Stimulated activated CD8-positive, alpha-beta memory T cell treated with anti-CD3 and anti-CD28 coated beads, Interleukin-15, amount 100 ng/mL, for 1 hour (primary cell): ENCODE data around the gene USP53.
"Not testable (repeated sequence)": the region's sequence is repeated elsewhere in the genome, so short reads cannot be mapped to it uniquely, and the experiment has no call there.

Source experiments
- DNase-seq: peaks from one replicate; pipeline ENCODE4 v3.0.0-alpha.2; 2020; ENCODE audit warnings: low read depth

USP53 gene

DNA sequence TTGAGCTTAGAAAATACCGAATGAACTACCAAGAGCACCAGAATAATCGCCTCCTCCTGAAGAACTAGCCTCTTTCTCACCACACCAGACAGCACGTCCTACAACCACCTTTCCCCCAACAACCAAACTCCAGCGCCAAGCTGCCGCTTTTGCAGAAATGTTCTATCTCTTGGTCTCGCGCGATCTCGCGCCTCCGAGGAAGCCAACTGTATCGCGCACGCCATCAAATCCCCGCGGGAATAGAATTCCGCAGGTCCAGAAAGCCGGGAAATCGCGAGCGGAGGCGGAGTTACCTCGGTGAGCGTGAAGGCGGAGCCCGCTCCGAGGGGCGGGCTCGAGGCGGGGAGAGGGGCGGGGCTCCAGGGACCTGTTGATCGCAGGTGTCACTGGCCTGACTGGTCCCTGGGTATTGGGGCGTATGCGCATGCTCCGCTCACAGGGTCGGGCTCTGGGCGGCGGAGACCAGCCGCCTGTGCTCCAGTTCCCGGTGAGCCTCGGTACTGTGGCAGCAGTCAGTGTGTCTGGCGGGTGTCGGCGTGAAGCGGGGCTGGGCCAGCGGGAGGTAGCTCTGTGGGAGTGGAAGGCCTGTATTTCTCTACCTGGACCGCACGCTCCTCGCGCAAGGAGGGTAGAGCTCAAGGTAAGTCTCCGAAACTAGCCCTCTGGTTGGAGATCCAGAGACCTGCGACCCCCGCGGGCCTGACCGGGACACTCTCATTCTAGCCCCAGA is at the start of gene USP53:
Gene USP53 (plus strand): TSS at position 480 of the 730 bp plus-strand sequence. CDS start 27,047 bp downstream, outside the sequence.
- peak; percentile 96 for DNase-seq

DNA sequence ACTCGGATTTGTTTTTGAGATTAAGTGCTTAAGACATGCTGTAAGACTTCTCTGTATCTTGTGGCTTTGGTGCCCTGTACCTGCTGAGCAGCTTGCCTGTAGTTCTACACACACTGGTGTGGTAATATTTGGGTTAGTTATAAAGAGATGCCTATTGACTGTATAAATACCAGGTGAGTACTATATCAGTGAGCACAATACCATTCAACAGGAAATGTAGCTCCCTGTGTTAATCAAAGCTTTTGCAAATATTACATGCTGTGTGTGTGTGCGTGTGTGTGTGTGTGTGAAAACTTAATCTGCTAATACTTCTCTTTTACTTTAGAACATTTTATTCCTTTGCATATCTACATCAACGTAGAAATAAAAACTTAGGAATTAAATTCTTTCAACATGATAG is 46.7 kb upstream of the USP53 start:
- no peak for DNase-seq

GRCh38 chr4:119170195-119170594 is 42.3 kb upstream of the USP53 start:
- no peak for DNase-seq

- no peak for DNase-seq
Observed at GRCh38 chr4:119172223-119172622, 40.3 kb upstream of the USP53 start.

DNA sequence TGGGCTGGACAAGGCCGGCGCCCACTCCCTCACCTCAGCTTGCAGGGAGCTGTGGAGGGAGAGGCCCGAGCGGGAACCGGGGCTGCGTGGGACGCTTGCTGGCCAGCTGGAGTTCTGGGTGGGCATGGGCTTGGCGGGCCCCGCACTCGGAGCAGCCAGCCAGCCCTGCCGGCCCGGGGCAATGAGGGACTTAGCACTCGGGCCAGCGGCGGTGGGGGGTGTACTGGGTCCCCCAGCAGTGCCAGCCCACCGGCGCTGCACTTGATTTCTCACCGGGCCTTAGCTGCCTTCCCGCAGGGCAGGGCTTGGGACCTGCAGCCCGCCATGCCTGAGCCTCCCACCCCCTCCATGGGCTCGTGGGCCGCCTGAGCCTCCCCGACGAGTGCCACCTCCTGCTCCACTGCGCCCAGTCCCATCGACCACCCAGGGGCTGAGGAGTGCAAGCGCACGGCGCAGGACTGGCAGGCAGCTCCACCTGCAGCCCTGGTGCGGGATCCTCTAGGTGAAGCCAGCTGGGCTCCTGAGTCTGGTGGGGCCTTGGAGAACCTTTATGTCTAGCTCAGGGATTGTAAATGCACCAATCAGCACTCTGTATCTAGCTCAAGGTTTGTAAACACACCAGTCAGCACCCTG is 38.7 kb upstream of the USP53 start:
- DNase-seq, result not testable (repeated sequence)

GRCh38 chr4:119179011-119179410 is 33.5 kb upstream of the USP53 start:
- DNase-seq, result no peak

GRCh38 chr4:119184128-119184527 is 28.4 kb upstream of the USP53 start:
- no peak for DNase-seq

GRCh38 chr4:119189638-119190037 is 22.9 kb upstream of the USP53 start:
- DNase-seq, result no peak

DNA sequence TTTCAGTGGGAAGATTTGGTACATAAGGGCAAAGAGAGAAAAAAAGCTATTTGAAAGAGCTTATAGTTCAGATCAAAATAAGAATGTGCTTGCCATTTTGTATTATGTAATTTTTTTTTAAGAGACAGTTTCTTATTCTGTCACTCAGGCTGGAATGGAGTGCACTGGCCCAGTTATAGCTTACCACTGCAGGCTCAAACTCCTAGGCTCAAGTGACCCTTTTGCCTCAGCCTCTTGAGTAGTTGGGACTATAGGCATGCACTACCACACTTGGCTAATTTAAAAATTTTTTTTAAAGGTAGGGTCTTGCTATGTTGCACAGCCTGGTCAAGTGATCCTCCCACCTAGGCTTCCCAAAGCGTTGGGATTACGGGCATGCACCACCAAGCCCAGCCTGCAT is 22.2 kb upstream of the USP53 start:
- DNase-seq, result no peak

DNA sequence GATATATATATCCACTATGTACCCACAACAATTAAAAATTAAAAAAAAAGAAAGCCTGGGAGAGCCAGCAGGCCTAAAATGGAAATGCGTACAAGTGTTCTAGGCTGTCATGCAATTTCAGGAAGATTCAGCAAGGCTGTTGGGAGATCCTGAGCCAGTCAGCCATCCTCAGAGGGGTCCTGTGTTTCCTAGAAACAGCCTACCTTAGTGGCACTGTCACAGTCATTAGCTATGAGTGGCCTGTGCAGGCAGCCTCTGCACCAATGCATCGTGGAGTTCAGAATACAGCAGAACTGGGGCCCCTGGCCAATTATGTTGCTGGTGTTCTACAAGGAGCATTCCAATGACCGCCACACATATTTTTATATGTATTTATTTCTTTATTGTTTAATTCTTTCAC is 21.0 kb upstream of the USP53 start:
- no peak for DNase-seq

DNA sequence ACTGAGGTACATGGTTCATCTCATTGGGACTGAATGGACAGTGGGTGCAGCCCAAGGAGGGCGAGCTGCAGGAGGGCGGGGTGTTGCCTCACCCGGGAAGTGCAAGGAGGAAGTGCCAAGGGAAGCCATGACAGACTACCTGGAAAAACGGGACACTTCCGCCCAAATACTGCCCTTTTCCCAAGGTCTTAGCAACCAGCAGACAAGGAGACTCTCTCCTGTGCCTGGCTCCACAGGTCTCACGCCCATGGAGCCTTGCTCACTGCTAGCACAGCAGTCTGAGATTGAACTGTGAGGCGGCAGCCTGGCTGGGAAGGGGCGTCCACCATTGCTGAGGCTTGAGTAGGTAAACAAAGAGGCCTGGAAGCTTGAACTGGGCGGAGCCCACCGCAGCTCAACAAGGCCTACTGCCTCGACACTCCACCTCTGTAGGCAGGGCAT is 14.7 kb upstream of the USP53 start:
- DNase-seq, result no peak

GRCh38 chr4:119204916-119205315 is 7.6 kb upstream of the USP53 start:
- DNase-seq, result no peak

DNA sequence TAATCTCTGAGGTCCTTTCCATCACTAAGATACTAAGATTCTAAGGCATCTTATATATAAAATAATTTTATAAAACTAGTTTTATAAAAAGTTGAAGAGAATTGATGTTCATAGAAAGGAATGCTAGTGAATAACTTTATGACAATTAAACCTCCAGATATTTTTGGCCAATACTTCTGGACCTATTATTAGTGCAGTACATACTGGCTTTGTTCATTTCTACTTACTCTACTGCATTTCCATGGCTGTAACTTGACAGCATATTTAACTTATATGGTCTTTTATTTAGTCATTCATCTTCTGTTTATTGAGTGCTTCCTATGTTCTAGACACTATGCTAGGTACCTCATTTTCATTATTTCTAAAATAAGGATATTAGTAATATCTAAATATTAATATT is 6.8 kb upstream of the USP53 start:
- no peak for DNase-seq

- no peak for DNase-seq
Observed at GRCh38 chr4:119206178-119206577, 6.3 kb upstream of the USP53 start.

- DNase-seq, result no peak
Observed at GRCh38 chr4:119207051-119207450, 5.5 kb upstream of the USP53 start.

GRCh38 chr4:119209077-119209476 is 3.4 kb upstream of the USP53 start:
- DNase-seq, result no peak

GRCh38 chr4:119209586-119209985 is 2.9 kb upstream of the USP53 start:
- no peak for DNase-seq

DNA sequence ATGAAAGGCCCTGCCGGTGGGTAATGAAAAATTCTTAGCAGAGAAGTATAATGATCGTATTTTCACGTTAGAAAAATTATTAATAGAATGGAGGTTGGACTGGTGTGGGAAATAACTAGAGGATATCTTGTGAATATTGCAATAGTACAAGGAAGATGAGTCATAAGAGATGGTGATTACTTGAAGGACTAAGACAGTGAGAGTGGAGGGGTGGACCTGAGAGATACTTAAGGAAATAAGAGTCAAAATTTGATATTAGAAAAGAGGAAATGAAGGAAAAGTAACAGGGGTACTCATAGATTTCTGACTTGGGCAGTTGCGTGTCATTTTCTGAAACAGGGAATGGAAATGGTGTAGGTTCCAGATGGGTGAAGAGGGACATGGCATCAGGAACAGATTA is 1.7 kb upstream of the USP53 start:
- DNase-seq, result no peak

DNA sequence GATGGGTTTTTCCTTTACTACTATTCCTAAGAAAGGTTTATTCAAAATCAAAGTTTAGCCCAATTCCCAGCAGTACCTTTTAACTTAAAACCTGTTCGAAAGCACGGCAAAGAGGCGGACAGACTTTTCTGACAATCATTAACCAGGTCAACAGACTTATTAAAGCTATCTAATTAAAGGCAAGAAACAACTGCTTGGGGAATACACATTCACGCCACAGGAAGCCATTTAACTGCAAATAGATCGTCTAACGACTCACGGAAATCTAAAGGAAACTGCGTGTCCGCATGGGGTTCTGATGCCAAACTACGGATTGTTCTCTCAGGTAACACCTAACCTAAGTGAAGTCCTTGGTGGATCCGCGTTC is 663 bp upstream of the USP53 start:
- no peak for DNase-seq

DNA sequence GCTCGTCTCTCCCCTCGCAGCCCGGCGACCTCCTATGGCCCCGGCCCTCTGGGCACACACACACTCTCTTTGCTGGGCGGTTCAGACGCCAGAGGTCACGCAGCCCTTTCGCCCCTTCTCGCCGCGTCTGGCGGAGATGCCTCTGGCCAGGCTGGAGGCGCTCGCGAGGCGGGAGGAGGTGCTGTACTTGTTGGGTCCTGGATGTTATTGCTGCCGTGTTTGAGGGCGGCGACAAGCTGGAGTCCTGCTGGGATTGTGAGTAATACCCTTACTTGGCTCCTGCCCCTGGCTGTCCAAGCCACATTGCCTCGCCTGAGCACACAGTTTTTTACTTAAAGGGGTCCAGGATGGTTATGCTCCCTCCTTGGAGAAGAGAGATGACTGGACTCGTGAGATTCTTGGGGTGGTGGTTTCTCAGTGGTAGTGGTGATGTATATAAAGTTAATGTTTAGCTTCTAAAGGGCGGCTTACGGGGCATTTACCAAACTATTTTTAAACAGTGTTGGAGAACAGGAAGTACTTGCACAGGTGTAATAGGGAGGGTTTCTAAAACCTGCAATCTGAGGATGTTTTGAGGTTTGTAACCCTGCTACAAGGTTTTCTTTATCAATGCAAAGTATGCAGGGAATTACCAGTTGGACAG is 572 bp downstream of the USP53 start:
- peak; percentile 17 for DNase-seq

- no peak for DNase-seq
Observed at GRCh38 chr4:119218093-119218492, 5.6 kb downstream of the USP53 start.

GRCh38 chr4:119221412-119221811 is 8.9 kb downstream of the USP53 start:
- no peak for DNase-seq

DNA sequence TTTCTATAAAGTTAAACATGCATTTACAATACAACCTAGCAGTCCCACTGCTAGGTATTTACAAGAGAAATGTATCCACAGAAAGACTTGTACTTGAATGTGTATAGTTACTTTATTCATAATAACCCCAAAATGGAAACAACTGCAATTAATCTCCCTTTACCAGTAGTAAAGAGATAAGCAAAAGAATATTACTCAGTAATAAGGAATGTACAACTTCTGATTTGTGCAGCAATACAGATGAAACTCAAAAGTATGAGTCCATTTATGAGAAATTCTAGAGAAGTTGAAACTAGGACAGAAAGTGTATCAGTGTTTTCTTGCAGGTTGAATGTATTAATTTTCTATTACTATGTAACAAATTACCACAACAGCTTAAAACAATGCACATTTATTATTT is 15.2 kb downstream of the USP53 start:
- DNase-seq, result no peak
